ENCODE results near the gene ATOSB.

ATOSB gene

GRCh38 chr9:35054871-35055644 lies 60.6 kb downstream of the ATOSB start:
- no peak overlapping the region for H3K4me3 ChIP-seq (ENCODE audit: low read depth, low read length)
- no peak for TF ChIP-seq CTCF (IDR thresholded peaks at IDR 0.05; ENCODE audit: low read depth, low read length)
- H3K4me1 ChIP-seq, result no peaks in the 10 kb centered on the region
- no peak for DNase-seq
- H3K36me3 ChIP-seq, result peaks cover 58% of the 10 kb centered on the region
- H3K9me3 ChIP-seq, result no peaks in the 10 kb centered on the region
- H3K27me3 ChIP-seq, result no peaks in the 10 kb centered on the region

DNA sequence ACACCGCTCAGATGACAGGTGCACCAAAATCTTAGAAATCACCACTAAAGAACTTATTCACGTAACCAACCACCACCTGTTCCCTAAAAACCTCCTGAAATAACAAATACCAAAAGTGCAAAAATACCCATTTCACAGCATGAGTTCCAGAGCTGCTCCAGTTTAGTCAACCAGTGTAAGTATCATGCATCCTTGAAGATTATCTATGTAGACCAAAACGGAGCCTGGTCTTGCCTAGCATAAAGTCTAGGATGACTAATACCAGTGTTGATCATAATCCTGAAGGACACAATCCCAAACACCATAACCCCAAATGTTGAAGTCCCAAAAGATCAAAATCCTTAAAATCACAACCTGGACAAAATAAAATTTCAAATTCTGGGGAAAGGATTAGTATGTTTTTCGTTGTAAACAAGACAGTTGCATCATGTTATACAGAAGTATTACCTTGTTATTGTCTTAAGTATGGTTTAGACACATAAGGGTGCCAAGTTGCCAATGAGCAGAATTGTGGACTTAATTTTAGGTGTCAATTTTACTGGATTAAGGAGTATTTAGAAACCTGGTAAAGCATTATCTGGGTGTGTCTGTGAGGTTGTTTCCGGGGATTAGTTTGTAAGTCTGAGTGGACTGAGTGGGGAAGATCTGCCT lies 61.4 kb downstream of the ATOSB start:
- no peak for DNase-seq
- Histone ChIP-seq H3K4me1 (no peaks in the 10 kb centered on the region), H3K27me3 (no peaks in the 10 kb centered on the region), H3K4me3 (ENCODE audit: low read depth, low read length) (no peak overlapping the region), H3K9me3 (no peaks in the 10 kb centered on the region), H3K36me3 (peaks cover 50% of the 10 kb centered on the region)
- no peak for TF ChIP-seq CTCF (IDR thresholded peaks at IDR 0.05; ENCODE audit: low read depth, low read length)
